HG03045 (cell line): Measurements from ENCODE around the gene NOL12.

Experiments used
- ATAC-seq: cut with Tn5 transposase; IDR thresholded peaks from one replicate; pipeline ENCODE4 v1.9.1; 2021; ENCODE audit warnings: mild to moderate bottlenecking, moderate library complexity; ENCODE audit not compliant: unreplicated experiment

NOL12 gene

GRCh38 chr22:37659066-37659896 lies 26.9 kb upstream of the NOL12 start:
- peak; percentile 6 for ATAC-seq

DNA sequence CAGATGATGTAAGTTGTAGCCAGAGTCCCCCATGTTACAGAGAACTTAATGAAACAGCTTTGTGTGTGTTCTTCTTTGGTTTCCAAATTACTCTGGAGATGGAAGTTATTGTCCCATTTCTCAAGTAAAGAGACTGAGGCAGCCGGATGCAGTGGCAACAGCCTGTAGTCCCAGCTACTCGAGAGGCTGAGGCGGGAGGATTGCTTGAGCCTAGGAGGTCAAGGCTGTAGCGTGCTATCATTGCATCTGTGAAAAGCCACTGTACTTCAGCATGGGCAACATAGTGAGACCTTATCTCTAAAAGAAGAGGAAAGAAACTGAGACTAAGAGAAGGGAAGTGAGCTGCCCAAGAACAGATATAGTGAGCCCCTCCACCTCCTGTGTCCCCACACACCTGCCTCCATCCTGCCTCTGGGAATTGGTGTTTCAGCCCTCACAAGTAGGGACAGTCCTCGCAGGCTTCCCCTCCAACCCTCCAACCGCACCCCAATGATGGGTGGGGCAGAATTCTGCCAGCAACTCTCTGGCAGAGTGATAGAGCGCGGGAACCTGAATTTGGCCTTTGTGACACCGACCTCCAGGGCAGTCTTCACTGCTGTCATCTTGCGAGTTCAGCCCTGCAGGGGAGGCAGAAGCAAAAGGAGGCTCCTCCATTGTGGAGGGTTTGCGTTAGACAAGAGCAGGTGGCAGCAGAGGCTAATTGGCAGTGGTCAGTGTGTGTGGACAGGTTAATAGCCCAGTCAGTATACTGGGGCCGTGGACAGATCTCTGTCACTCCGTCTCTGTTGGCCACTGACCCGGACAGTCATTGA lies 26.0 kb upstream of the NOL12 start:
- no peak for ATAC-seq

DNA sequence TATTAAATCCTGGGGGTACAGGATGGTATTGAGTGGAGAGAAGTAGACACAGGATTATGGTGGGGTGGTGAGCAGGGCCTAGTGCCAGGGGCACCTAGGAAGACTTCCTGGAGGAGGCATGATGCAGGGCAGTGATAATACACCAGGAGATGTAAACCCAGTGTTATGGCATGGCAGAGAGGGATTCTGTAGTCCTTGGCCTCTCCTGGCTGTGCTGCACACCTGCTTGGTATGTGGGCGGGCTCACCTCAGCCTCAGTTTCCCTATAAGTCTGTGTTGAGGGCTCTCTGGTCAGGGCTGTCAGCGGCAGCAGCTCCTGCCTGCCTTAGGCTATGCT lies 25.5 kb upstream of the NOL12 start:
- ATAC-seq = no peak

GRCh38 chr22:37661160-37661924 lies 24.8 kb upstream of the NOL12 start:
- ATAC-seq = no peak

DNA sequence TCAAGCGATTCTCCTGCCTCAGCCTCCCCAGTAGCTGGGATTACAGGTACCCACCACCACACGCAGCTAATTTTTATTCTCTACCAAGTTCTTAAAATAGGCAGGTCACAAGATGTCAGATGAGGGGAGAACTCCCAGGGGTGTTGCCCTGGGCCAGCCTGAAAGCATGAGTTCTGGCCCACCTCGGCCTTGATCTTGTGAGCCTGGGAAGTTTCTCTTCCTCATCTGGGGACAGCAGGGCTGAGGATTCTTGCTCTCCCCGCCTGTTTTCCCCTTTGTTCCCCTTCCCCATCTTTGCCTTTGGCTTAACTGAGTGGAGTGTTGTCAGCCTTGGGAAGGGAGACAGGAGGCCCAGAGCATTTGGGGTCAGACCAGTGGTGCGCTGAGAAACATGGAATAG lies 24.1 kb upstream of the NOL12 start:
- no peak for ATAC-seq

DNA sequence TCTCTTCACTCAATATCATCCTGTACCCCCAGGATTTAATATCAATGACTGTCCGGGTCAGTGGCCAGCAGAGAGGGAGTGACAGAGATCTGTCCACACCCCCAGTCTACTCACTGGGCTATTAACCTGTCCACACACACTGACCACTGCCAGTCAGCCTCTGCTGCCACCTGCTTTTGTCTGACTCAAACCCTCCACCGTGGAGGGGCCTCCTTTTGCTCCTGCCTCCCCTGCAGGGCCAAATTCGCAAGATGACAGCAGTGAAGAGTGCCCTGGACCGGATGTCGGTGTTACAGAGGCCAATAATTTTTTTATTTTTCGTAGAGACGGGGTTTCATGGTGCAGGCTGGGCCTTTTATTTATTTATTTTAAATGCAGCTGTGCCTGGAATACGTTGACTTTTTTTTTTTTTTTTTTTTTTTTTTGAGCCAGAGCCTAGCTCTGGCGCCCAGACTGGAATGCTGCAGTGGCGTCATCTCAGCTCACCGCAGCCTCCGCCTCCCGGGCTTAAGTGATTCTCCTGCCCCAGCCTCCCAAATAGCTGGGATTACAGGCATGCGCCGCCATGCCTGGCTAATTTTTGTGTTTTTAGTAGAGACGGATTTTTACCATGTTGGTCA lies 22.5 kb upstream of the NOL12 start:
- no peak for ATAC-seq

DNA sequence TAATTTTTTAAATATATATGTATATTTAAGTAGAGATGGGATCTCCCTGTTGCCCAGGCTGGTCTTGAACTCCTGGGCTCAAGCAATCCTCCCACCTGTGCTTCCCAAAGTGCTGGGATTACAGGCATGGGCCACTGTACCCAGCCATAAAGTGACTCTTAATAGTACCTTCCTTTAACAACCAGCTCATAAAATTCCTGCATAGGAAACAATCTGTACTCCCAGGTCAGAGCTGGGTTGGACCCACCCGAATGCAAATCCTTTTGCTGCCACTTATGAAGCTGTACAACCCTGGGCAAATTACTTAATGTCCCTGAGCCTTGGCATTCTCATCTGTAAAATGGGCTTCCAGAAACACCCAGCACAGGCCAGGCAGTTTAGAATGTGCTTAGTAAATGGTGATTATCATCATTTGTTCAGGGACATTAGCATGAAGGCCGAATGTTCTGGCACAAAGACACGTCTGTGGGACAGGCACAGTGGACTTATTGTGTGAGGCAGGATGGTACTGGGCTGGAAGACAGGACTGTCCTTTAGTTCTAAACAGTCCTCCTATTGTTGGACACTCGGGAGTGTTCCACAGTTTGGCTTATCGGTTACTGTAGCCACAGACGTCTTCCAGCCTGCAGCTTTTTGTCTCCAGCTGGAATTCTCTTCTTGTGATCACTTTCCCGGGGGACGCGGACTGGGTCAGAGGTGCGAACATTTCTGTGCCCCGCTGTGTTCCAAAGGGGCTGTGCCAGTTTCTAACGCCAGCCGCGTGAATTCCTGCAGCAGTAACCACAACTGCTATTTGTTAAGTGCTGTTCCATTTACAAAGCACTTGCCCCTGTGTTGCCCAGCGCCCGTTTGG lies 21.7 kb upstream of the NOL12 start:
- no peak for ATAC-seq

GRCh38 chr22:37665487-37665886 lies 20.7 kb upstream of the NOL12 start:
- no peak for ATAC-seq

- ATAC-seq = no peak
Observed at GRCh38 chr22:37669586-37669985, 16.6 kb upstream of the NOL12 start.

DNA sequence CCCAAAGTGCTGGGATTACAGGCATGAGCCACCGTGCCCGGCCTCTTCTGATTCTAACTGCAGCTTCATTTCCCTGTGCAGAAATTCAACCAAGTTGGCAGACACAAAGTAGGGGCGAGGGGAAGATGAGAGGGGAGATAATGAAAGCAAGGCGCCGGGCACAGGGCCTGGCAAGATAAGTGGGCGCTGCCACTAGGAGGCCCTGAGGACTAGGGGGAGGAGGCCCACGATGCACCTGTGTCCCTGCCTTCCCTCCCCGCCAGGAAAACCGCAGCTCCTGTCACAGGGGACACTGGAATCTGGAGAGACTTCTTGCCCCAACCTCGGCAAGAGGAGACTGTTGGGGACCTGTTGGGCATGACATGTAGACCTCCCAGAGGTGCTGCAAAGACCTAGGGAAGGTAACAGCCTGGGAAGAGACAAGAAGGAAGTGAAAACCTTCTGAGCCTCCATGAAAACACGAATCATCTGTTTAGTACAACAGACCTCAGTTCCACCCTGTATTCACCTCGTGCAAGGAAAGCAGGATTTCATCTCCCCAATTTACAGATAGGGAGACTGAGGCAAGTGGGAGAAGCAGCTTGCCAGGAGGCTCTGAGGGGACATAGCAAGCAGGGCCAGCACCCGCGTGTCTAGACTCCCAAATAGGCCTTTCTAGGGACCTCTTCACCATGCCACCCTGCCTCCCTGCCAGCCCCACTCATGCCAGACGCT lies 13.8 kb upstream of the NOL12 start:
- ATAC-seq = no peak

- ATAC-seq = no peak
Observed at GRCh38 chr22:37672920-37673455, 13.2 kb upstream of the NOL12 start.

- ATAC-seq = no peak
Observed at GRCh38 chr22:37674248-37674647, 11.9 kb upstream of the NOL12 start.

- ATAC-seq = peak; percentile 46
Observed at GRCh38 chr22:37674951-37675929, 10.9 kb upstream of the NOL12 start, which contains the start of gene LGALS1. TSS of gene LGALS1 (plus strand) at chr22:37675636. CDS start at chr22:37675703, 67 bp downstream.

DNA sequence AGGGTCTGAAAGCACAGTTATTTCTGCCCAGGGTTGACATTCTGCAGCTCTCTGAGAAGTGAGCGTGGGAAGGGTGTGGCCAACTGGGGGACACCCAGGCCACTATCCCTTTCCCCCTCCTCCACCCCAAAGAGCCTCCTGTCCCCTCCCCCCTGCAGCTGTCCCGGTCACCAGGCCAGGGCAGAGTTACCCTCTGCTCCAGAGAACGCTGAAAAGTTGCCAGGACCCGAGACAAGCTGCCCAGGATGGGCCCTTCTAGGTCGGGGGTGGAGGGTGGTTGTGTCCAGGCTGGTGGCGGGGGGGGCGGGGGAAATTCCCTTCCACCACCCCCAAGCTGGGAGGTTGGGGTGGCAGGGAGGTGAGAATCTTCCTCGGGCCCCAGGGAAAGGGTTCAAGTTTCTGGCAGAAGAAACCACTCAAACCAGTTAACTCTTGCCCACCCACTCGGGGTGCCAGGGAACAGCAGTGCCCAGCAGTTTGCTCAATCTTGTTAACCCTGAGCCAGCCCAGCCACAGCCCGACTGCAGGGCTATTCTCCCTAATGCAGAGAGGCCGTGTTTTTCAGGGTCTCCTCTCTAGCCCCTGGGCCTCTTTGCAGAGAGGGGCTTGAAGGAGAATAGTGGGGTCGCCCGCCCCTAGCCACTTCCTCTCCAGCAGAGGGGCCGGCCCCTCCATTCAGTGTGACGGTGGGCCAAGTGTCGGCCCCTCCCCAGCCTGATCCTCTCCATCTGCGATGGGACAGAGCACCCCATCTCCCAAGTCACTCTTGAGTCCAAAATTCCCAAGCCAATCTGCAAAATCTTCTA lies 10.0 kb upstream of the NOL12 start:
- no peak for ATAC-seq

GRCh38 chr22:37676736-37677492 lies 9.2 kb upstream of the NOL12 start:
- ATAC-seq = peak; percentile 43

- no peak for ATAC-seq
Observed at GRCh38 chr22:37677493-37677974, 8.6 kb upstream of the NOL12 start.
